ENCODE measurements around the gene EIF4E3.
A peak's percentile ranks its signal among the peaks of the same experiment; 100 is the strongest.

The EIF4E3 gene

GRCh38 chr3:71690341-71690841 is 34.8 kb downstream of the EIF4E3 start:
- no peak for DNase-seq (ENCODE audit: low read depth in 4 of 4, low spot score in 1 of 4)

DNA sequence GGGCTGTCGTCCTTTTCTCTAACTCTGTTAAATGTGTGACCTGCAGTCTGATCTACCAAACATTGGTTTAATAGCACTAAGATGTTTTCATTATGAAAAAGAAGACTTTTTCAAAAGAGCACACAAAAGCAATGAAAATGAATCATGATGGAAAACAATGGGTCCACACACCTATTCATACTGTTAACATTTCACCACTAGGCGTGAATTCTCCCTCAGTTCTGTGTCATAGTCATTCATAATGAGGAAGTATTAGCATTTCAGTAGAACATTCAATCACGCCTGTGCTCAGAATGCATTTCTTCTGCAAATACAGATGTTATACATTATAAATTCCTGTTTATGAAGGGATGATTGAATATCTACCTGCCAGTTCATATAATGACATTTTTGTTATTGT is 35.9 kb downstream of the EIF4E3 start:
- no peak for DNase-seq (ENCODE audit: low read depth in 4 of 4, low spot score in 1 of 4)

DNA sequence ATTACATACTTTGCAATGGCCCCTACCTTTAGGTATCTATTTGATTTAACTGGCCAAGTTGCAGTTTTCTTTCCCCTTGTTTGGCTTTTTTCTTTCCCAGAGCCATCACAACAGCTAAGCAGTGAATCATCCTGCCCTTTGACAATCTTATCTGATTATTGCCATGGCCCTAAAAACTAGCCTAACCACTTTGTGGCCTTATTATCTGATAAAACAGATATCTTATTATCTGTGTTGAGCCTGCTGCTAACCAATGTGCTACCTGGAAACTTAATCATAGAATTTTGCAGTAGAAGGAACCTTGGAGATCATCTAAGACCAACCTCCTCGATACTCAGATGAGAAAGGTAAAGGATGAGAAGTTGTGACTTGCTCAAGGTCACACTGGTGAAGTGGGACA is 37.1 kb downstream of the EIF4E3 start:
- DNase-seq (ENCODE audit: low read depth in 4 of 4, low spot score in 1 of 4) = no peak

DNA sequence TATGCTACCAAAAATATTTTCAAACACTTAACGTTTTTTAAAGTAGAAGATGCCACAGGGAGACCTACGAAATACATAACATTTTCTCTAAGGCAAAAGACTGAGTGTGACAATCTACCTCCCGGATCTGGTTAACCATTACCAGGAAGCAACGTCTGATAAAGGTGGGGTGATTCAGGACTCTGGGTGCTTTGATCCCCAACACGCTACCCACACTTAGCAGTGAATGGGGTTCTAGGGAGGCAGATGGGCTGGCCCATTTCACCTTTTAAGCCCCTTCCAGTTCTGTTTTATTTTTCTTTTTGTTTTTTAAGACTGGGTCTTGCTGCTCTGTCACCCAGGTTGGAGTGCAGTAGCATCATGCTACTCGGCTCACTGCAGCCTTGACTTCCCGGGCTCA is 39.5 kb downstream of the EIF4E3 start:
- no peak for DNase-seq (ENCODE audit: low read depth in 4 of 4, low spot score in 1 of 4)

- no peak for DNase-seq (ENCODE audit: low read depth in 4 of 4, low spot score in 1 of 4)
Measured at GRCh38 chr3:71684757-71685386, 40.3 kb downstream of the EIF4E3 start.

GRCh38 chr3:71684046-71684756 is 41.0 kb downstream of the EIF4E3 start:
- no peak for DNase-seq (ENCODE audit: low read depth in 4 of 4, low spot score in 1 of 4)

DNA sequence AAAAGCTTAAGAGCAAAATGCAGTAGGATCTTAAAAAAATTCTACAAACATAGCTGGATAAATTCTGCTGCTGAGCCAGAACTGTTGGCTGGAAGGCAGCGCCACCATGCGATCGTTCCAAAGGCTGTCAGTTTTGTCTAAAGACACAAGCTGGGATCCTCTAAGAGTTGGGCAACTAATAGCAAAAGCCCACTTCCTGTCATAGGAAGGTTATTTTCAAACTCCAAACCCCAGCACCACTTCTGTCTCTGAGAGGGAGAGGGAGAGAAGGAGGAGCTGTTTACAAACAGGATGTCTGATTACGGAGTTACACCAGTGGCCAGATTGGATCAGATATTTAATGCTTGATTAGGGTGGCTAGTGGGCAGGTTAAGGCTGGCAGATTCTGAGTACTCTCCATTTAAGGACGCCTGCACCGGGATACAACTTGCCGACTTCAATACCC is 44.0 kb downstream of the EIF4E3 start:
- peak in 2 of 4 experiments; percentile 7 to 14 for DNase-seq (ENCODE audit: low read depth in 4 of 4, low spot score in 1 of 4)

DNA sequence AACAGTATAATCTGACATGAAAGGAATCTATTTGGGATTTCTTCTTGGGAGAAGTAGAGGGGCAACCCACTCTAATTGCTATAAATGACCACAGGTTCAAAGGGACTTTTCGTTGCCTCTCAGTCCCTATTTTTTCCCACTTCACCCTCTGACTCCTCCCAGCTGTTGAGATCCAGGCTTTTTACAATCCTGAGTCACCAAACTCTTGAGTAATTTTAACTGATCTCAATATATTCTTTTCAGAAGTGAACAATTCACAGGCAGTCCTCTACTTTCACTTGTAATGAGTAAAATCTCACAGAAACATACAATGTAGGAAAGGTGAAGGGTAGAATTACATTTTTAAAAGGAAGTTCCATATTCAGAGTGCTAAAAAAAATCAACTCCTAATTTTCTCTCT is 44.6 kb downstream of the EIF4E3 start:
- DNase-seq (ENCODE audit: low read depth in 4 of 4, low spot score in 1 of 4) = no peak

- no peak for DNase-seq (ENCODE audit: low read depth in 4 of 4, low spot score in 1 of 4)
Measured at GRCh38 chr3:71676931-71677330, 48.3 kb downstream of the EIF4E3 start.

DNA sequence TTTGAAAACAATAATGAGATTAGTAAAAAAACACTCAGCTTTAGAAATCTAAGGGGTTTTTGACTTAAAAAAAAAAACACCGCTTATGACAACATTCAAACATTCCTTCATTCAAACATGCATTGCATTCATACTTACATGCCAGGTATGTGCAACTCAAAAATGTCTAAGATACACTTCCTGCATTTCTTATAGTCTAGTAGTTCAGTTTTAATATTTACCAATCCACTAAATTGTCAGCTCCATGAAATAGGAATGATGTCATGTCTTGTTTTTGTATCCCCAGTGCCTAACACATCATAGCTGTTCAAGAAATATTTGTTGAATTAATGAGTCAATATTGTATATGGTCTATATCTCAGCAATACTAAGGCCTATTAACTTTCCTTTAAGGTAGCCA is 51.7 kb downstream of the EIF4E3 start:
- no peak for DNase-seq (ENCODE audit: low read depth in 4 of 4, low spot score in 1 of 4)

- no peak for DNase-seq (ENCODE audit: low read depth in 4 of 4, low spot score in 1 of 4)
Measured at GRCh38 chr3:71672807-71673206, 52.4 kb downstream of the EIF4E3 start.

DNA sequence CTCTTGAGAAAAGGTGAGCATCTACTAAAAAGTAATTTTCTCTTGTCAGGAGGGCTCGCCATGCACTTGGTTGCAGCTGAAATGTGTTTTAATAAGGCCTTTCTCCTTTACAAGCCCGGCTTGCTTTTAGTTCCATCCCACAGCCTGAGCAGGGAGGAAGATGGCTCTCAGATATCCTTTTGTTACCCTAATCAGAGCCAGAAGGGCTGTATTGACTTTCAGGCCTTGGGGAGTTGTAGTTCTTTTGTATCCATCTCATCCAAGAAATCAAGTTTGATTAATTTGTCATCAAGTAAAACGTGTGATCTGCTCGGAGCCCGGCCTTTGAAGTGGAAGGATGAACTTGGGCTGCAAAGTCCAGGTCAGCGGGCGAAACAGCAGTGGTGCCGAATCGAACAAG is 52.9 kb downstream of the EIF4E3 start:
- no peak for DNase-seq (ENCODE audit: low read depth in 4 of 4, low spot score in 1 of 4)

DNA sequence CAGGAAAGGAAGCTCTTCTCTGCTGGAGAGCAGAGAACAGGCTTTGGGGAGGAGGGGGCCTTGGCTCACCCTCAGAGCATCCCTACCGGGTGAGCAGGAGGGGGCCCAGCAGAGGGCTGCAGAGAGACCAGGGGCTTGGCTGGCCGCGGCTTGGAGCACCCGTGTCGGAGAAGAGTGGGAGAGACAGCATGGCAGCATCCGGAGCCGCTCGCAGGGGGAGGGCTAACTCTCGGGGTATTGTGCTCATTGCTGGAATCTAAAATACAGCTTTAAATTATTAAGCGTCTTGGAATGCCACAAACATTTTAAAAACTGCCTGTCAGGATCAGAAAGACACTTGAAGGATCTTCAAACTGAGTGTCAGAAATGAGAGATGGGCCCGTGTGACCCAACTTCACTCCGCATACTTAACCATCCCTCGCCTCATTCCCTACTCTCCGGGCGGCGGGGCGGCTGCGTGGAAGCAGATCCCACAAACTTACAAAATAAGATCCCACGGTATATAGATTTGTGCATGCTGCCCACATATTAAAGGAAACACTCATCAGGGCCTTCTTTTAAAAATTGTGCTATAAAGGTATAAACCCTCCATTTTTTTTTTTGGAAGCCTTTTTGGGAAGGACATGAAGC is 53.9 kb downstream of the EIF4E3 start:
- no peak for DNase-seq (ENCODE audit: low read depth in 4 of 4, low spot score in 1 of 4)

DNA sequence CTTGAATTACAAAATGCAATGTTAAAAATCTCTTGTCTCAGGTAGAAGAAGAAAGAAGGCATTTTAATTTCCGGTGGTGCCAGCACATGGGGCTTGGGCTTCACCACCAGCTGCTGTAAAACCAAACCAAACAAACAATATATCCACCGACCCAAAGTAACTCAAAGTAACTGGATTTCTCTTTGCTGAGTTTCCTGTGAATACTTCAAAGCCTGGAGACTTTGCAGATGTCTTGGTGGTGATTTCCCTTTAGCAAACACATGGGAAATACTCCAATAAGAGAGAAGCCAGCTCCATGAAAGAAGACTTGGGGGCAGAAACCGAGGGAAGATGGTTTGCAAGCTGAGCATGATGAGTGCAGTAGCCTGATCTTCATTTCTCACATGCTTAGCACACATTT is 62.6 kb downstream of the EIF4E3 start:
- DNase-seq (ENCODE audit: low read depth in 4 of 4, low spot score in 1 of 4) = no peak

- DNase-seq (ENCODE audit: low read depth in 4 of 4, low spot score in 1 of 4) = no peak
Measured at GRCh38 chr3:71662056-71662455, 63.1 kb downstream of the EIF4E3 start.

GRCh38 chr3:71659864-71660591 is 65.2 kb downstream of the EIF4E3 start:
- no peak for DNase-seq (ENCODE audit: low read depth in 4 of 4, low spot score in 1 of 4)

GRCh38 chr3:71657831-71658530 is 67.2 kb downstream of the EIF4E3 start:
- no peak for DNase-seq (ENCODE audit: low read depth in 4 of 4, low spot score in 1 of 4)

- no peak for DNase-seq (ENCODE audit: low read depth in 4 of 4, low spot score in 1 of 4)
Measured at GRCh38 chr3:71655061-71655460, 70.1 kb downstream of the EIF4E3 start.

GRCh38 chr3:71653414-71653807 is 71.8 kb downstream of the EIF4E3 start:
- DNase-seq (ENCODE audit: low read depth in 4 of 4, low spot score in 1 of 4) = no peak

DNA sequence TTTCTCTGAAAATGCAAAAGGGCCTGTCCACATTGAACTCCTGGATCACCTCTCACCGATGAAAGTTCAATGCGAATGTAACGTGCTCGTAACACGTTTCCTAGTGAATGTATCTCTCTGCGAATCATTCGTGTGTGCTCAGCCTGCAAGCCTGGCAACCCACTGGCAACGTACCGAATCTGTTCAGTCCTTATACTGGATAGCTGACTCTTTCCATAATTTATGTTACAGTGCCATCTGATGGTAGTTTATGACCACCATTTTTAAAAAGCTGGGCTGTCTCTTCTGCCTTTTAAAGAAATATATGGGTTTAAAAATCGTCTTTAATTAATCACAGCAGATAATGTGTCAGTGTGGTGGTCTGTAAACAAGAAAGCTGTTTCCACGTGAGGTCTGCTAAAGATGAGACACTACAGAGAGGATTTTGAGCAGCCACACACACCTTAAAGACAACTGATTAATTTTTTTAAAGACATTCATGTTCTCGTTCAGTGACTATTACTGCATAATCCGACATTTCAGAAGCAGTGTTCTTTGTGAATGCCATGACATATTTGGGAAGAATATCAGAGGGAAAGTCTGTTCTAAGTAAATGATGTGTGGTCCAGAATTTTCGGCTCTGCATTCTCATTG is 72.3 kb downstream of the EIF4E3 start:
- peak in 1 of 4 experiments; percentile 7 for DNase-seq (ENCODE audit: low read depth in 4 of 4, low spot score in 1 of 4)

DNA sequence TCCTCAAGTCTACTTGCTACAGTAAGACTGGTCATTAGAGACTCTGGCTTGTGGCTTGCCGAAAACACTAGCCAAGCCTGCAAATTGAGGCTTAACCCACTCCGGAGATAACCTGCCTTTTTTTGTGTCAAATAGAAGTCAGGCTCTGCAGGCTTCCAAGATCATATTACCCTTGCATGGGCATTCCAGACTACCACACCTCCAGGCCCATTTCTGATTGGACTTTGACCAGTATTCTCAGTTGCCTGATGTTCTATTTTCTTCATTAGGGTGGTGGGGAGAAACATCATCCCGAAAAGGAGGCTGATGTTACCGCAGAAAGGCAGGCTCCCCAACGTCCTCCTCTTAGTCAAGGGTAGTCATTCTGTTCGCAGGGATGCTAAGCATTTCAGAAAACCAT is 73.6 kb downstream of the EIF4E3 start:
- no peak for DNase-seq (ENCODE audit: low read depth in 4 of 4, low spot score in 1 of 4)

Measured in stimulated activated CD4-positive, alpha-beta T cell treated with anti-CD3 and anti-CD28 coated beads, Interleukin-1b, Interleukin-23, amount 100 ng/mL, for 24 hours (primary cell).